ENCODE measurements around the gene HOXA6. TPM values are rescaled to one million over a fixed set of nuclear protein-coding genes. Genes with fewer than 3 reads are reported as not detected.

Gene HOXA6
- total RNA-seq, 2 donors from 2014 or later, result 0.31 TPM; not detected in 1

GRCh38 chr7:27159266-27160144 lies 11.9 kb upstream of the HOXA6 start:
- H3K27ac Mint-ChIP-seq, result no peak overlapping the region
- DNase-seq (ENCODE audit: low spot score in 2 of 2) (no peak), ATAC-seq (no peak)
- H3K36me3 Mint-ChIP-seq, result peaks cover 4 to 5% of the 10 kb centered on the region in 2 donors
- no peaks in the 10 kb centered on the region for H3K9me3 Mint-ChIP-seq

GRCh38 chr7:27158436-27159265 lies 11.1 kb upstream of the HOXA6 start:
- no peak overlapping the region for H3K27ac Mint-ChIP-seq
- H3K9me3 Mint-ChIP-seq, result no peaks in the 10 kb centered on the region
- ATAC-seq (no peak), DNase-seq (ENCODE audit: low spot score in 2 of 2) (no peak)
- H3K36me3 Mint-ChIP-seq, result peaks cover 4 to 5% of the 10 kb centered on the region in 2 donors

- H3K9me3 Mint-ChIP-seq, result no peaks in the 10 kb centered on the region
- no peak for ATAC-seq
- peaks cover 4 to 5% of the 10 kb centered on the region in 2 donors for H3K36me3 Mint-ChIP-seq
- H3K27ac Mint-ChIP-seq, result peak overlapping the region in 1 of 2 donors; percentile 9
- DNase-seq (ENCODE audit: low spot score in 2 of 2), result peak in 1 of 2 donors; percentile 21
Measured at GRCh38 chr7:27157702-27158431, 10.3 kb upstream of the HOXA6 start.

- Mint-ChIP-seq H3K27ac (peak overlapping the region in 1 of 2 donors; percentile 14), H3K36me3 (peaks cover 4 to 5% of the 10 kb centered on the region in 2 donors), H3K9me3 (no peaks in the 10 kb centered on the region)
- DNase-seq (ENCODE audit: low spot score in 2 of 2), result peak in 1 of 2 donors; percentile 42
- ATAC-seq, result no peak
Measured at GRCh38 chr7:27156916-27157701, 9.5 kb upstream of the HOXA6 start.

- H3K36me3 Mint-ChIP-seq, result peaks cover 4 to 9% of the 10 kb centered on the region in 2 donors
- peak in 1 of 2 donors; percentile 31 for DNase-seq (ENCODE audit: low spot score in 2 of 2)
- peak within 1 kb of the TSS in 1 of 2 donors; percentile 88 for H3K27ac Mint-ChIP-seq
- H3K9me3 Mint-ChIP-seq, result no peaks in the 10 kb centered on the region
- no peak for ATAC-seq
Measured at GRCh38 chr7:27156508-27156898, 8.9 kb upstream of the HOXA6 start, which contains the start of gene HOXA7. TSS of gene HOXA7 (minus strand) at chr7:27156675. CDS start at chr7:27156545, 130 bp downstream.

- peaks cover 4 to 10% of the 10 kb centered on the region in 2 donors for H3K36me3 Mint-ChIP-seq
- H3K9me3 Mint-ChIP-seq, result no peaks in the 10 kb centered on the region
- ATAC-seq (no peak), DNase-seq (ENCODE audit: low spot score in 2 of 2) (peak in 1 of 2 donors; percentile 41)
- H3K27ac Mint-ChIP-seq, result peak overlapping the region in 1 of 2 donors; percentile 88
Measured at GRCh38 chr7:27155816-27156507, 8.4 kb upstream of the HOXA6 start.

GRCh38 chr7:27154901-27155815 lies 7.6 kb upstream of the HOXA6 start:
- Mint-ChIP-seq H3K9me3 (no peaks in the 10 kb centered on the region), H3K36me3 (peaks cover 4 to 10% of the 10 kb centered on the region in 2 donors), H3K27ac (peak overlapping the region in 1 of 2 donors; percentile 88)
- peak in 1 of 2 donors; percentile 57 for DNase-seq (ENCODE audit: low spot score in 2 of 2)
- ATAC-seq, result peak in 1 of 2 donors; percentile 15

GRCh38 chr7:27154369-27154768 lies 6.8 kb upstream of the HOXA6 start:
- Mint-ChIP-seq H3K27ac (peak overlapping the region in 1 of 2 donors; percentile 47), H3K9me3 (no peaks in the 10 kb centered on the region), H3K36me3 (peaks cover 4 to 10% of the 10 kb centered on the region in 2 donors)
- peak in 1 of 2 donors; percentile 28 for DNase-seq (ENCODE audit: low spot score in 2 of 2)
- ATAC-seq, result no peak

GRCh38 chr7:27153526-27153925 lies 6.0 kb upstream of the HOXA6 start:
- Mint-ChIP-seq H3K9me3 (no peaks in the 10 kb centered on the region), H3K36me3 (peaks cover 5 to 10% of the 10 kb centered on the region in 2 donors), H3K27ac (no peak overlapping the region)
- DNase-seq (ENCODE audit: low spot score in 2 of 2) (no peak), ATAC-seq (no peak)

GRCh38 chr7:27152816-27153442 lies 5.4 kb upstream of the HOXA6 start:
- DNase-seq (ENCODE audit: low spot score in 2 of 2), result peak in 1 of 2 donors; percentile 42
- Mint-ChIP-seq H3K36me3 (peaks cover 10 to 11% of the 10 kb centered on the region in 2 donors), H3K9me3 (no peaks in the 10 kb centered on the region), H3K27ac (no peak overlapping the region)
- no peak for ATAC-seq

GRCh38 chr7:27151931-27152815 lies 4.6 kb upstream of the HOXA6 start, which contains the start of gene HOXA3:
TSS of gene HOXA3 (minus strand) at chr7:27152583. CDS start at chr7:27110640, 41,943 bp downstream.
- Mint-ChIP-seq H3K27ac (peak within 1 kb of the TSS in 1 of 2 donors; percentile 89), H3K36me3 (peaks cover 10 to 12% of the 10 kb centered on the region in 2 donors), H3K9me3 (no peaks in the 10 kb centered on the region)
- ATAC-seq, result no peak
- no peak for DNase-seq (ENCODE audit: low spot score in 2 of 2)

- ATAC-seq, result no peak
- Mint-ChIP-seq H3K9me3 (no peaks in the 10 kb centered on the region), H3K27ac (peak overlapping the region in 1 of 2 donors; percentile 89), H3K36me3 (peaks cover 10 to 14% of the 10 kb centered on the region in 2 donors)
- DNase-seq (ENCODE audit: low spot score in 2 of 2), result no peak
Measured at GRCh38 chr7:27151341-27151930, 3.9 kb upstream of the HOXA6 start.

All from activated naive CD4-positive, alpha-beta T cell treated with anti-CD3 and anti-CD28 coated beads, Interleukin-2, amount 50 U/mL, for 72 hours (primary cell).